GM19468 (cell line): ENCODE measurements around the gene ANGEL2.

Source experiments
- ATAC-seq: cut with Tn5 transposase; IDR thresholded peaks from one replicate; pipeline ENCODE4 v1.9.1; 2021; ENCODE audit warnings: mild to moderate bottlenecking, moderate library complexity, moderate number of reproducible peaks; ENCODE audit not compliant: unreplicated experiment; ENCODE audit errors: extremely low read depth

The ANGEL2 gene

DNA sequence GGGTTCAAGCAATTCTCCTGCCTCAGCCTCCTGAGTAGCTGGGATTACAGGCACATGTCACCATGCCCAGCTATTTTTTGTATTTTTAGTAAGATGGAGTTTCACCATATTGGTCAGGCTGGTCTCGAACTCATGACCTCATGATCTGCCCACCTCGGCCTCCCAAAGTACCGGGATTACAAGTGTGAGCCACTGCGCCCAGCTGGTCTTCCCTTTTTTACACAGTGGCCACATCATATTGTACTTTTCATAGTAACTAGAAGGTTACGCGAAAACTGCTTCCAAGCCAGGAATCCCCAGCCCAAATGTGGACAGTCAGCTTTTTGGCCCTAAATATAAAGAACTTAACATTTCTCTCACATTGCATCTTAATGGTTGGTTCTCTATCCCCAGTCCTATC, 61.2 kb downstream of the ANGEL2 start:
- no peak for ATAC-seq

DNA sequence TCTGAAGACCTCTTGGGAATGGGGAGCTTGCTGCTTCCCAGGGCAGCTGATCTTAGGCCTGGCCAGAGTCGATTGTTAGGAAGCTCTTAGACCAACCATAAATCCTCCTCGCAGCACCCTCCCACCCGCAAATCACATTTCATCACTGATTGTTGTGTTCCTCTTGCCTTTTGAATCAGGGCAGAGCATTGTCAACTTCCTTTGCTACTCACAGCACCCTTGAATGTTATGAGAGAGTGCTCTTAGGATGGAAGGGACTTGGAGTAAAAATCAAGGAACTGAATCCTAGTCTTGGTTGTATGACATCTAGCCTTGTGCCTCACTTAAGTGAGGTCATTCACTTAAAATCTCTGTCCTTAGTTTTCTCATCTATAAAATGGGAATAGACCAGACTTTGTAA, 62.3 kb downstream of the ANGEL2 start:
- no peak for ATAC-seq

DNA sequence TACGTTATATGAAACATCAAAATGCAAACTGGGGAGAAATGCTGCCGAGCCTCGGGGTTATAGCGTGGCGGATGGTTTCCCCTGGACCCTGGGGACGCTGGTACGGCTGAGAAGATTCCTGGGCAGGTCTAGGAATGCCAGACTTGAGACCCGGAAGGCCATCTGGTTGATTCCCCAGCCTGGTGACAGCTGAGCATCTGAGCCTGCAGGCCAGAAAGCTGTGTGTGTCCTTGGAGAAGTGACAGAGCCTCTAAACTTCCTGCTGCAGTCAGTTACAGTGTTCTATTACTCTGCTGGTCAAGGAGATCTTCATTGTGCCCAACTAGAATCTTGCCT, 63.1 kb downstream of the ANGEL2 start:
- no peak for ATAC-seq

DNA sequence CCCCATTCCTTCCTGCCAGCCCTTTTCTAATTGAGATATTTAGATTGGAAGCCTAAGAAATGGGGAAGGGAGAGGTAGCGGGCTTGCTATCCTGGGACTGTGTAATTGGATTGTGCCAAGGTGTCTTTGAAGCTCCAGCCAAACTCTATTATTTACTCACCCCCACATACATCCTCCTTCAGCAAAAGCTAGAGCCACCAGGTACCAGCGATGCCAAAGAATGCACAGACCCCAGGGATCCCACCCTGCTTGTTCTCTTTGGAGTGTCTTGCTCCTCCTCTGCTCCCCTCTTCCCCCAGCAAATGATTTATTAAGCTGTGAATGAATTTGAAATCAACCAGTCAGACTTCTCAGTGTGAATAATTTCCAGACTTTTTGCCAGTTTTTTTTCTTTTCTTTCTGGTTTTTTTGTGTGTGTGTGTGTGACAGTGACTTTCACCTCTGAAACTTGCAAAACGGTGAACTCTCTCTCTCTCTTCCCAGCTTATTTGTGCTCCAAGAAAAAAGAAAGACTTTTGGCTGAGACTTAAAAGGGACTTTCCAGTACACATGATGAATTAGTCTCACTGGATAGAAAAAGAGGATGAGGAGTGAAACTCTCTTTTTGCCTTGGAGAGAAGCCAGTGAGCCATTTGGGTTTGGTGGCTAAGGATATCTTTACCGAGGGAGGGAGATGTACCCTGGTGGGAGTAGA, 63.6 kb downstream of the ANGEL2 start:
- ATAC-seq: no peak

DNA sequence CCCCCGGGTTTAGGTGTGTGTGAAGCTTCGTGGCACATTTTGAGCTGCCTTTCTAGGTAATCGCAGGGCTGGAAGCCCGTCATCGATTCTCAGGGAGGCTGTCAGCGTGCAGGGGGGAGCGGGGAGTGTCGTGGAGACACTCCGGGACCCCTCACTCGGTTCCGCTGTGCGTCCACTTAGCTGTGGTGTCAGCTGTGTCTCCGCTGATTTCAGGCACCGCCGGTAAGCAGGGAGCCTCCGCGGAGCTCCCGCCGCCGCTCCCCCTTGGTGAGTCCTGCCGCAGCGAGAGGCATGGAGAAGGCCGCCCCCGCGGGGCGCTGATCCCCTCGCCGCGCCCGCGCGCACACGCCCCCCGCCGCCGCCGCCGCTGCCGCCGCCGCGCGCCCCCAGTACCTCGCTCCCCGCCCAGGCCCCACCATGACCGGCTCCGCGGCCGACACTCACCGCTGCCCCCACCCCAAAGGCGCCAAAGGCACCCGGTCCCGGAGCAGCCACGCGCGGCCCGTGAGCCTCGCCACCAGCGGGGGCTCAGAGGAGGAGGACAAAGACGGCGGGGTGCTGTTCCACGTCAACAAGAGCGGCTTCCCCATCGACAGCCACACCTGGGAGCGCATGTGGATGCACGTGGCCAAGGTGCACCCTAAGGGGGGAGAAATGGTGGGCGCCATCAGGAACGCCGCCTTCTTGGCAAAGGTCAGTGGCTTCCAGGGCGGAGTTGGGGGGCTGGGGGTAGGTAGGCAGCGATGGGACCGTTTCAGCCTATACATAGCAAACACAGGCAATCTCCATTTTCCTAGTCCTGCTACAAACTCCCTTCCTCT, 64.3 kb downstream of the ANGEL2 start:
- no peak for ATAC-seq

DNA sequence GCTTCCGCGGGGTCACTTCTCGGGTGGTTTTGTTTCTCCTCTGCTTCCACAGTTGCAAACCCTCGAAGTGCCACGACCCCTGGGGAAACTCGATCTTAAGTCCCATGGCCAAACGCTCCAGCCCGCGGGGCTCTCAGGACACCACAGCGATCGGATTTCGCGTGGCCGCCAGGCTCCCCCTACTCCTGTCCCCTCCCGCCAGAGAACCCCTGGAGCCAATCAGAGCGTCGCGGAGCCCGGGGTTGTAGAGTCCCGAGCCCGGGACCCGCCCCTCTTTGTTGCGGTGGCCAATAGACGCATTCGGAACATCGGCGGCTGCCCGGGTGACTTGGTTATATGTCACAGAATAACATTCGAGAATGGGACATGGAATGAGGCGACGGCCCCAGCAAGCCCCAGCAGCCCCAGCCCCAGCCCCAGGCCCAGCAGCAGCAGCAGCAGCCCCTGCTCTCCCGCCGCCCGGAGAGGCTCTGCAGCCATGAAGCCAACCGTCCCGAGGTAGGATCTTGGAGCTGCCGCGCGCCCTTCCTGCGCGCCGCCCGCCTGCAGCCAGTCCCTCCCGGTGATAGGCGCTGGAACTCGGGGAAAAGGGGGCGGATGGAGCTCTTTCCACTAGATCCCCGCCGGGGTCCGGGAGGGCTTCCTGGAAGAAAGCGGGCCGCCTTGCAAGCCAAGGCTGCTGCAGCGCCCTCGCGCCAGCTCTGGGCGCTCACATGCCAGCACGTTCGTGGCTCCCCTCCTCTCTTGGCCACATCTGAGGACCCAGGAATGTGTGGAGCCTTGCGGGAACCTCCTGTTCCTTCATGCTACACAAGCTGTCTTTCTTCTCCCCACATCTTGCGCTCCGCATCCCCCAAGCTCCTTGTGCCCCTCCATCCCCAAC, 65.2 kb downstream of the ANGEL2 start, which contains the start of gene VASH2:
TSS of gene VASH2 (plus strand) at position 299 of the 883 bp plus-strand sequence. CDS start 1,002 bp downstream, outside the sequence.
- ATAC-seq: peak; percentile 91

DNA sequence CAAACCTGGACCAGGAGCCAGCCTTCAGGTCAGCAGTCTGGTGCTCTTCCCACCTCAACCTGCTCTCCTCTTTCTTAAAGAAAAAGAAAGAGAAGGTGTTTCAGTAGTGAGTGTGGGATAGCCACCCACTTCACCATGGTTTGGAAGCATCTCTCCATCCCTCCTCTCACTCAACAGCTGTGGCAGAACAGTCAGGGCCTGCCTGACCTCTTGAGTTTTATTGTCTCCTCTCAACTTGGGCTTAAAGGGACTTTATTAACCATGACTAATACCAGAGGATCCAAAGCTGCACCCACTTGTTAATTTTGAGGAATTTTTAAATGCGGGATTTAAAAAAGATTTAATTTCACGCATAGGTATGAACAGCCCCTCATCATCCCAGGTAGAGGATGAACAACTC, 65.9 kb downstream of the ANGEL2 start:
- ATAC-seq: no peak

DNA sequence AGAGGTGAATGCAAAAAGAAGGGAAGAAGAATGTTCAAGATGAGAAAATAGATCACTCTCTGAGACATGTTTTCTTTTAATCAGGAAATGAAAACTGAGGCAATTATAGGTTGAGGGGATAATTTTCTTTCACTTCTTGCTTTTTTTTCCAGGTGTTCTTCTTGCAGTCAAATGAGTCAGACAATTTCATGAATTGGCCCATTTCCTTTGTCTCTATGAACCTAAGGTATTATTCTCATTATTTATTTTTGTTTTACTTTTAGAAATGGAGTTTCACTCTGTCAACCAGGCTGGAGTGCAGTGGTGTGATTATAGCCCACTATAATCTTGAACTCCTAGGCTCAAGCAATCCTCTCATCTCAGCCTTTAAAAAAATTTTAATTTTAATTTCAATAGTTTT, 68.8 kb downstream of the ANGEL2 start:
- ATAC-seq: no peak

DNA sequence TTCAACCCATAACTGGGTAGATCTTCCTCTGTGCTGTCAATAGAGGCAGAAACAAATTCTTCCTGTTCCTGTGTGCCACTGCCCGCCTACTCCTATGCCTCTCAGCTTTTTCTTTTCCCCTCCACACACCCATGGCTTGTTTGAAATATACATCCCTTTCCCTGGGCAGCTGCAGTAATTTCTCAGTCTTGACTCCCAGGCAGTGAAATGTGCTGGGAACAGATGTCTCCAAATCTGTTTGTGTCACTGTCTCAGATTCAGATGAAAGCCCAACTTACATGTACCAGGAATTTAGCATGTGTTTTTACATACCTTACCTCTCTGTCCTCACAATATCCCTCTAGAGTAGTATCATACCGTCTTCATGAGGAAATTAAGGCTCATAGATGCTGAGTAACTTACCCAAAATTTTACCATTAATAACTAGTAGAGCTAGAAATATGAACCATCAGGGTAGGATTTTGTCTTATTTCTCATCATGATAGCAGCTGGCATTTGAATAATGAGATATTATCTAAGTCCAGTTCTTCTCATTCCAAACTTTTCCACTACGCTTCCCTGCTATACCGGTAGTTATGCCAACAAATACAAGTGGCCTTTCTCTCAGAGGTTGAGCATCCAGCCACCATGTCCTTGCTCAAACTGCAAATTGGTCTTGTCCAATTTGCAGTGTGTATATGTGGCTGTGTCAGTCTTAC, 70.1 kb downstream of the ANGEL2 start:
- no peak for ATAC-seq

DNA sequence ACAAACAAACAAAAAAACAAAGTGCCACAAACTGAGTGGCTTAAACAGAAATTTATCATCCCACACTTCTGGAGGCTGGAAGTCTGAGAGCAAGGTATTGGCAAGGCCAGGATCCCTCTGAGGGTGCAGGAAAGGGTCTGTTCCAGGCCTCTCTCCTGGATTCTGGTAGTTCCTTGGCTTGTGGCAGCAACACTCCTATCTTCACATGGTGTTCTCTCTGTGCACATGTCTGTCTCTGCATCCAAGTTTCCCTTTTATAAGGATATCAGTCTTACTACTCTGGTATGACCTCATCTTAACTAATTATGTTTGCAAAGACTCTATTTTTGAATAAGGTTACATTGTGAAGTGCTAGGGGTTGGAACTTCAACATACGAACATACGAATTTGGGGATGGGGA, 70.6 kb downstream of the ANGEL2 start:
- no peak for ATAC-seq

DNA sequence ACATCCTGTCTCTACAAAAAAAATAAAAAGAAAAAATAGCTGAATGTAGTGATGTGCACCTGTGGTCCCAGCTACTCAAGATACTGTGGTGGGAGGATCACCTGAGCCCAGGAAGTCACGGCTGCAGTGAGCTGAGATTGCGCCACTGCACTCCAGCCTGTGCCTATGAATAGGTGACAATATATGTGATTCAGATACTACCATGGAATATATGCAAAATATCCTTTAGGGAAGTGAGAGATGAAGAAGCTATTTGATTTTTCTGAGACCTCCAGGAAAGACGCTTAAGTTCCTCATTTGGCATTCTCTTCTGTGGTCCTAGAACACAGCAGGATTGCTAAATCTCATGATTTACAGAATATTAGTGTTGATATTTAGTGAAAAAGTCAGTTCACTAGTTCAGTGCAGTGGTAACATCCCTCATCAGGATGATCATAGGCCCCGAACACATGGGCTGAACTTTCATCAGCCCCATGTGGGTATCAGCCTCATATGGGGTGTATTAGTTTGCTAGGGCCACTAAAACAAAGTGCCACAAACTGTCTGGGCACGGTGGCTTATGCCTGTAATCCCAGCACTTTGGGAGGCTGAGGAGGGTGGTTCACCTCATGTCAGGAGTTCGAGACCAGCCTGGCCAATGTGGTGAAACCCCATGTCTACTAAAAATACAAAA, 71.3 kb downstream of the ANGEL2 start:
- no peak for ATAC-seq

DNA sequence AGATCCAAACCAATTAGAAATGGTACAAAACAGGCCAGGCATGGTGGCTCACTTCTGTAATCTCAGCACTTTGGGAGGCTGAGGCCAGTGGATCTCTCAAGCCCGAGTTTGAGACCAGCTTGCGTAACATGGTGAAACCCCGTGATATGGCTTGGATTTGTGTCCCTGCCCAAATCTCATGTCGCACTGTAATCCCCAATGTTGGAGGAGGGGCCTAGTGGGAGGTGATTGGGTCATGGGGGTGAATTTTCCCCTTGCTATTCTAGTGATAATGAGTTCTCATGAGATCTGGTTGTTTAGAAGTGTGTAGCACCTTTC, 72.3 kb downstream of the ANGEL2 start:
- ATAC-seq: no peak

DNA sequence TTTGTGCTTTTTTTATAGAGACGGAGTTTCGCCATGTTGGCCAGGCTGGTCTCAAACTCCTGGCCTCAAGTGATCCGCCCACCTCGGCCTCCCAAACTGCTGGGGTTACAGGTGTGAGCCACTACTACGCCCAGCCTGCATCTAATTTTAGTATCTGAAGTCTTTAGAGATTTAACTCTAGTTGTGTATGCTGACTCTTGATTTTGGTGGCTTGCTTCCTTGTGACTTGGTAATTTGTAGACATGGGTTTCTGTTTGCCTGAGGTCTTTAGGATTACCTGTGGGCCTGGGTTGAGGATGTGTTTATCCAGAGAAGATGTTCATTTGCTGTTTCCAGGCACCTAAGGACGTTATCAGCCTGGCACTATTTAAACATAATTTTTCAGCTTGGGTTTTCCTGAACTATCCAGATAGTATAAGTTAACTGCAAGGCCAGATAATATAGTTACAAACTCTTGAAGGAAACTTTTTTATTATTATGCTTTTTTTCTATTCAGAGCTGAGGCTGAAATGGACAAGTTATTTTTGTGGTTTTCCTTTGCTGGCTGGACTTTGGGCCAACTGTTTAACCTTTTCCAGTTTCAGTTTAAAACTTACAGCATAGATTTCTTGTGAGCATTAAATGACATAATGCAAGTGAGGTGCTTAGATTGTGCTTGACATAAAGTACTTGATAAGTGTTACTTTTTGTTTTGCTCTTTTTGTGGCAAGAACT, 72.8 kb downstream of the ANGEL2 start:
- ATAC-seq: no peak
